HepG2 (cell line): ENCODE results near the gene TP53. TPM values are rescaled to one million over a fixed set of nuclear protein-coding genes. Genes with fewer than 3 reads are reported as not detected.

ENCODE experiments used
- ATAC-seq: fragments of 200-7000 bp; cut with Tn5 transposase; 3 replicates; pipeline ENCODE4 v1.9.1; 2020; ENCODE audit warnings: mild to moderate bottlenecking, moderate library complexity
- BruUV-seq: library from RNA; stranded (reverse); fragments of 400-500 nt; replicated peaks from 2 replicates; lab custom pipeline; 2021; lab: Mats Ljungman, UMichigan
- CTCF ChIA-PET: fragments of 300-600 bp; formaldehyde crosslinking; extraction: SDS; loops from one replicate; lab custom pipeline; 2021; ENCODE audit warnings: low total read pairs, inconsistent platforms, low intra/inter-chr PET ratio; lab: Yijun Ruan, JAX
- POLR2A ChIA-PET: fragments of 350-600 bp; sonication (Branson Sonifier 250); formaldehyde crosslinking; loops from one replicate; lab custom pipeline; 2020; ENCODE audit warnings: antibody characterized with exemption, inconsistent platforms; lab: Yijun Ruan, JAX
- DNase-seq: peaks from one replicate; pipeline ENCODE4 v3.0.0-alpha.2; 2015; ENCODE audit warnings: low spot score
- FAIRE-seq: peaks from 3 replicates; lab custom pipeline; 2011; peaks lifted over from hg19 to GRCh38; lab: Jason Lieb, UNC
- H2AFZ ChIP-seq: one replicate; pipeline ENCODE4 v1.6.1; 2011; ENCODE audit warnings: low read length, inconsistent platforms
- H3K27ac ChIP-seq: fragments of 300-600 bp; 3 replicates; pipeline ENCODE4 v1.8.0; 2011; ENCODE audit warnings: mixed run types, mild to moderate bottlenecking, mixed read lengths, low read length, inconsistent platforms; ENCODE audit not compliant: insufficient read depth; ENCODE audit errors: extremely low read length
- H3K27me3 ChIP-seq, 2 experiments: fragments of 200-600 bp in 1 of 2; 2 replicates in 1 of 2; 3 replicates in 1 of 2; pipeline versions ENCODE4 v1.6.0 to v1.8.0; 2011; ENCODE audit warnings: low read length in 2 of 2, mild to moderate bottlenecking in 2 of 2, moderate library complexity in 2 of 2, inconsistent platforms in 1 of 2; ENCODE audit not compliant: insufficient read depth in 2 of 2, control insufficient read depth in 1 of 2
- H3K36me3 ChIP-seq, 2 experiments: fragments of 200-600 bp in 1 of 2; replicated peaks in 1 of 2; 2 replicates in 1 of 2; 3 replicates in 1 of 2; pipeline versions ENCODE4 v1.5.1 to v1.8.0; 2011; ENCODE audit warnings: low read length in 2 of 2, inconsistent platforms in 1 of 2; ENCODE audit not compliant: insufficient read depth in 2 of 2, control insufficient read depth in 1 of 2
- H3K4me1 ChIP-seq: 2 replicates; pipeline ENCODE4 v1.5.1; 2012; ENCODE audit warnings: low read length, inconsistent platforms; ENCODE audit not compliant: insufficient read depth
- H3K4me2 ChIP-seq: 2 replicates; pipeline ENCODE4 v1.6.0; 2011; ENCODE audit warnings: low read depth, low read length, inconsistent platforms
- H3K4me3 ChIP-seq, 3 experiments: fragments of 200-600 bp in 1 of 3; sonication (generic), shearing (Covaris generic) in 1 of 3; replicated peaks in 1 of 3; 2 replicates each; pipeline ENCODE4 v1.5.1; 2011 to 2016; ENCODE audit warnings: low read length in 3 of 3, inconsistent platforms in 2 of 3, low read depth in 2 of 3, mild to moderate bottlenecking in 2 of 3, control low read depth in 1 of 3, mixed read lengths in 1 of 3; ENCODE audit not compliant: insufficient read depth in 1 of 3
- H3K79me2 ChIP-seq: one replicate; pipeline ENCODE4 v1.6.1; 2011; ENCODE audit warnings: low read length, inconsistent platforms; ENCODE audit not compliant: insufficient read depth
- H3K9ac ChIP-seq: 2 replicates; pipeline ENCODE4 v1.6.0; 2011; ENCODE audit warnings: mild to moderate bottlenecking, low read depth, low read length, inconsistent platforms; ENCODE audit not compliant: insufficient read depth
- H3K9me3 ChIP-seq: 2 replicates; pipeline ENCODE4 v1.5.1; 2012; ENCODE audit warnings: mild to moderate bottlenecking, low read length
- H4K20me1 ChIP-seq: 2 replicates; pipeline ENCODE4 v1.6.0; 2011; ENCODE audit warnings: inconsistent platforms, mild to moderate bottlenecking, low read length, moderate library complexity; ENCODE audit not compliant: insufficient read depth
- CBFB ChIP-seq: sonication (generic); formaldehyde crosslinking; IDR thresholded peaks from 2 replicates; pipeline ENCODE4 v1.4.0; 2020; ENCODE audit warnings: missing genetic modification reagents
- HNRNPL ChIP-seq: fragments of 200-400 bp; formaldehyde crosslinking; IDR thresholded peaks from 2 replicates; pipeline ENCODE4 v1.6.1; 2017; ENCODE audit warnings: mild to moderate bottlenecking, low read depth, low read length
- ZNF501 ChIP-seq: sonication (generic); formaldehyde crosslinking; IDR thresholded peaks from 2 replicates; pipeline ENCODE4 v1.5.1; 2020; ENCODE audit warnings: mild to moderate bottlenecking, moderate library complexity, missing genetic modification reagents
- ZNF749 ChIP-seq: sonication (generic); formaldehyde crosslinking; IDR thresholded peaks from 2 replicates; pipeline ENCODE4 v1.8.0; 2022; ENCODE audit warnings: mild to moderate bottlenecking, missing genetic modification reagents, moderate library complexity, borderline replicate concordance
- WGBS: methylation state at CpG from one replicate; pipeline ENCODE4 v1.1.6; 2017; ENCODE audit warnings: low lambda C conversion rate; 5-methylcytosine and 5-hydroxymethylcytosine counted together
- in situ Hi-C: cut with HindIII; loops from 2 replicates; pipeline ENCODE4 v1.10.0; 2017; ENCODE audit warnings: low pct_unique_long_range_greater_than_20kb; ENCODE audit not compliant: extremely low pct_ligation_motif_present
- intact Hi-C: fragments of 100-400 bp; cut with micrococcal nuclease; formaldehyde crosslinking; loops from one replicate; pipeline ENCODE4 v1.10.0; 2022; ENCODE audit not compliant: unreplicated experiment
- polyA plus RNA-seq, 8 experiments: library from polyadenylated mRNA; depleted of rRNA in 3 of 8; stranded (reverse) in 7 of 8; unstranded in 1 of 8; fragments of >200 nt; fragmentation: Illumina TruSeq in 4 of 8; extraction: Trizol in 4 of 8; gene quantifications; 2 replicates each; pipeline versions ENCODE4 v1.2.1 to v1.2.3, GENCODE V29; 2011 to 2016; ENCODE audit warnings: low read depth in 4 of 8, missing spikeins in 1 of 8, mixed read lengths in 1 of 8; ENCODE audit not compliant: insufficient read depth in 1 of 8
- total RNA-seq, 5 experiments: library from RNA; depleted of rRNA; stranded (reverse); fragments of >200 nt; fragmentation: Illumina TruSeq; extraction: Trizol; gene quantifications; 2 replicates each; pipeline ENCODE4 v1.2.3, GENCODE V29; 2016; ENCODE audit warnings: low read depth in 1 of 5

TP53 gene
- total and polyA plus RNA-seq, 2 of the 13 experiments (the other 11 are each of a cell fraction or from before 2014, with no cell fraction given): 17.1 to 29.9 TPM

DNA sequence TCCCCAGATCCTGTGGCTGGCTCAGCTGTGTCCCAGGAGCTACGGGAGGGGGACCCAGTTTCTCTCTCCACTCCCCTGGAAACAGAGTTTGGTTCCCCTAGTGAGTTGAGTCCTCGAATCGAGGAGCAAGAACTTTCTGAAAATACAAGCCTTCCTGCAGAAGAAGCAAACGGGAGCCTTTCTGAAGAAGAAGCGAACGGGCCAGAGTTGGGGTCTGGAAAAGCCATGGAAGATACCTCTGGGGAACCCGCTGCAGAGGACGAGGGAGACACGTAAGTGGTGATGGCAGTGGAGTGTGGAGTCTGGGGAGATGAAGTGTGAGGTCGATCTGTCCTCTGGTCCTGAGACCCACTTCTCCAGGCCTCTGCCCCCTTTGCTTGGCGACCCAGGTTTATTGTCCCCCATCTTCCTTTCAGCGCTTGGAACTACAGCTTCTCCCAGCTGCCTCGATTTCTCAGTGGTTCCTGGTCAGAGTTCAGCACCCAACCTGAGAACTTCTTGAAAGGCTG lies 1.6 kb upstream of the TP53 start:
- Histone ChIP-seq H3K4me2 (peak overlapping the region; percentile 98), H3K4me1 (peaks cover 30% of the 10 kb centered on the region), H3K9me3 (no peaks in the 10 kb centered on the region), H3K9ac (peak overlapping the region; percentile 90), H4K20me1 (no peaks in the 10 kb centered on the region; the same call in 1 of the 2 replicates), H2AFZ (no peak overlapping the region), H3K36me3 (no peaks in the 10 kb centered on the region; a peak in 1 of 5 replicates), H3K4me3 (peak overlapping the region; percentile 70 to 93 (median 91)), H3K79me2 (peaks cover 40% of the 10 kb centered on the region), H3K27me3 (no peaks in the 10 kb centered on the region; a peak in 1 of 5 replicates), H3K27ac (peak overlapping the region; percentile 76)
- ChIA-PET POLR2A (interaction anchor here (0.9 to 5.5 kb wide), 8 partner anchors 16 to 295 kb away, joined by 3 to 89 read pairs (median 6); partner anchors contain the start of genes MPDU1, PLSCR3 and TMEM256), CTCF (interaction anchor here (1.3 to 1.8 kb wide), 2 partner anchors 29 to 54 kb away, joined by 5 to 12 read pairs; partner anchors contain the start of gene DNAH2)
- intact Hi-C loops: loop anchor here (5.0 kb wide), 2 partner anchors 57 to 117 kb away; partner anchors contain the start of gene SHBG
- no peak for ATAC-seq
- no peak for DNase-seq
- BruUV-seq: no TSS peak
- TF ChIP-seq ZNF749 (0 out of 2 replicates have a peak, but pooled peaks have one; percentile 42), CBFB (CRISPR knock-in tag) (no peak), HNRNPL (no peak), ZNF501 (CRISPR knock-in tag) (0 out of 2 replicates have a peak, but pooled peaks have one; percentile 8)
- WGBS: 3% methylated on average over 13 of the region's 13 CpGs
- no peak for FAIRE-seq
- in situ Hi-C loops: loop anchor here (5.0 kb wide), 2 partner anchors 57 to 102 kb away; partner anchors contain the start of gene SHBG
